GM19023 (cell line): Measurements from ENCODE around the gene IL7R.

Source experiments
- ATAC-seq: cut with Tn5 transposase; IDR thresholded peaks from one replicate; pipeline ENCODE4 v1.9.1; 2021; ENCODE audit warnings: mild to moderate bottlenecking, moderate library complexity; ENCODE audit not compliant: unreplicated experiment

The IL7R gene

GRCh38 chr5:35903631-35904203 is 47.0 kb downstream of the IL7R start:
- ATAC-seq: no peak

- ATAC-seq: peak; percentile 43
Observed at GRCh38 chr5:35904443-35905132, 47.9 kb downstream of the IL7R start.

GRCh38 chr5:35908228-35908627 is 51.5 kb downstream of the IL7R start:
- no peak for ATAC-seq

- ATAC-seq: no peak
Observed at GRCh38 chr5:35908814-35909213, 52.1 kb downstream of the IL7R start.

DNA sequence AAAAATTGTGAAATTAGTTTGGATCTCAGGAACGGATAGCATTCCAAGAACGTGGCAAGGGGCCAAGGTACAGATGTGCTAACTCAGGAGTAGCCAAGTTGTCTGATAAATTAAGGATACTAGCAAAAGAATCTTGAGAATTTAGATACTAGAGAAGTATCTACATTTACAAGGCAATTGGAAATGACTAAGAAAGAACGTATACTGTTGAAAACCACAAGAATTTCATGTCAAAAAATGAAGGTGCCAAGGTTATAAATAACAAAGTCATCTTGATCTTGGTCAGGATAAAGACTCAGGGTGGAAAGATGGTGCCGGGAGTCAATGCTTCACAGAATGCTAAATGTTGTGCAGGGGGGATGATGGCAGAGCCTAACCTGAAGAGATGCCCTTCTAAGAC is 62.5 kb downstream of the IL7R start:
- no peak for ATAC-seq

DNA sequence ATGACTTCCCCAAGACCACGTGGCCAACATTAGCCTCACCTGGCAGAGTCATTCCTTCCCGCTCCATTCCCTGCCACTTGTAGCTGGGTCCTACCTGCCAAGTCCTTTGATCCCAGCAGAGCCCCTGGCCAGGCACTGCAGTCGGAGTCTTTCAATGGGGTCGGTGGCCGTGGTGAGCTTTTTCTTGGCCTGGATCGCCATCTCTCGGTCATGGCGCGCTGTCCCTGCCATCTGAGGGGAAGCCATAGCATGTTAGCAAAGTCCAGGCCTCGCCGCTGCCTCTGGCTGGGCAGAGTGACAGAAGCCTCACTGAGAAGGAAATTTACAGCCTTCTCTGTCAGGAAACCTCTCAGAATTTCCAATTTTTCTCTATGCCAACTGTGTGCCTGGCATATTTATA is 64.2 kb downstream of the IL7R start:
- no peak for ATAC-seq

DNA sequence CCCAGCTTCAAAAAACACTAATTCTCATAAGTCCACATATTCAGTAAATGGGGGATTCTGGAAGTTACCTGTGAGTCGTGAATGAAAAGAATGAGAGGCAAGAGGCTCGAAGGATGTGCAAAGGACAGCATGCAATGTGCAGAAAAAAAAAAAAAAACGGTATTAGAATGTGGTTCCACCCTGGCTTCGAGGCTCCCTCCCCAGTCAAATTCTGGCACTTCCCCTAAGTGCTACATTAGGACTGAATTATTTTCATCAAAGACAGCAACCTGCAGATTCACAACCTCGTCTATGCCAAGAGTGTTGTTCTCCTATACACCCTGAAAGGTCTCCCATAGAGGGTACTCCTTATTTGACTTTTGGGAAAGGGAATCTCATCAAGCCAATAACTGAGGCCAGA is 65.2 kb downstream of the IL7R start:
- ATAC-seq: no peak

DNA sequence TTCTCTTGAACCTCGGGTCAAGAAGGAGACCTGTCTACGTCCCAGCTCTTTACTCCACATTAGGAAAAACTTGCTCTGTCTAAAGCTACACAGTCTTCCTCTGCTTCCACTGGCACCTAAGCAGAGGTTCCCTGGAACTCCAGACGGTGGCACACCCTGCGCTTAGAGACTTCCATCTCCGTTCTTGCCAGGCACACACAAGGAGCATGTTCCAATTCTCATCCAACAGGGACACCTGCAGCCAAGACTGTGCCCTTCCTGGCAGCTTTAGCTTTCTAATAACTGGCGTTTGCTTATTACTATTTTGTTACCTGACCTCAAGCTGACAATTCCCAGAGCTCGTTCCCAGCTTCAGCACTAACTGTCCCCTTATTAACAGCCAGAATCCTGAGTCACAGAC is 65.8 kb downstream of the IL7R start:
- no peak for ATAC-seq

DNA sequence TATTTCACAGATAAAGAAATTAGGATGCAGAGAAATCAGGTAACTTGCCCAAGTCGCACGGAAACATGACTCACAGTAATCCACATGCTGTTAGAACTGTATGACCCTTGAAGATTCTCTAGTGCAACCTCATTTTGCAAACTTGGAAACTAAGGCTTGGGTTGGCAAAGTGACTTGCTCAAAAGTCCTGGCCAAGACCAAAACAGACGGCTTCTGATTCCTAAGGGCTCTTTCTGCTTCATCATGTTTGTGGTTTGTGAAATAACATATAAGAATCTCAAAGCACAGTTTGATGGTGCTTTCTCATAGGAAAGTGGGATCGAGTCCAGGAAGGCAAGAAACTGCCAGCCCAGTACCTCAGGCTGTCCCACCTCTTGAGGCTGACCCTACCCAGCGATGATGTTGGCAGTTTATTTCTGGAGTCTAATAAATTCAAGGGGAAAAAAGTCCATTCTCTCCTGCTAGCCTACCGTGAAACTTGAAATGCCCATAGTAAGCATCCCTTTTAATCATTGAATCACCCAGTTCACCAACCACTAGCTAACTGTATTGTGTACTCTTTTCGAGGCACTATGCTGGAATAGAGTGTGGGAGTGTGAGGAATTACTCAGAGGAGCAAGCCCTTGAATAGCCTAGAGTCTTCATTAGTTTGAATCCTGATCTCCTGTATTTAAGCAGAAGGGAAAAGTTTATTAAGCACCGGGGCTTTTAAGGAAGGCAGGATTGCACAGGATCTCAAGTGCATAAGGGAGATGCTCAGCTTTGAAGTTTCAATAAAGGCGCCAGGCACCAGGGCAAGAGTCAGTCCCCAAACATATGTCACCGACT is 67.6 kb downstream of the IL7R start:
- ATAC-seq: no peak

DNA sequence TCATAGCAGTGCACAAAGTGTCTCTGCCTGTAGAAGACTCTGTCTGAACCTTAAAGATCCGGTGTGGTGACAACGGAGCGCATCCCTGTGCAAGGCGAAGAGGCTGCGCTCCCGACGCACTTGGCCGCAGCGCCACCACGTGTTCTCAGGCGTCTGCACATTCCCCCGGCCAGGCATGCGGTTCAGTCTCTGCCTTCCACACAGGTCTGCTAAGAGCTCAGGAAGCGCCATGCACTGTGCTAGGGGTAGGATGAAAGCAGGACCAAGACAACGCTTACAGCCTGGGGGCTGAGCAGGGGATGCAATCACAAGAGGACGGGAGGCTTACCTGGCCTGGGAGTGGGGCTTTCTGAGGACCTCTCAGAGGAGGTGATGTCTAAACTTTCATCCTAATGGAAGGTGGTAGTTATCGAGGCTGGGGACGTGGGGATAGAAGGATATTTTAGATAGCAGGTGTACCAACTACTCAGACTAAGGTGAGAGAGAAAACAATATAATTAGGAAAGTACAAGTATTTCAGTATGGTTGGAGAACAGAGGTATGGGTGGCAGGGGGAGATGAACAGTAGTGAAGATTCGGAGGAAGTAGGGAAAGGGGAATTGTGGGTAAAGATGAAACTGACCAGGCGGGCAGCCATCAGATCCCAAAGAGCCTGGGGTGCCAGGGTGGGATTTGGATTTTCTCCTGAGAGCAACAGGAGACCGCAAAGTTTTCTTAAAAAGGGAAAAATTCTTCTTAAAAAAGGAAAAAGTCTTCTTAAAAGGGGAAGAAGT is 68.4 kb downstream of the IL7R start:
- ATAC-seq: no peak

- peak; percentile 78 for ATAC-seq
Observed at GRCh38 chr5:35926389-35927051, 69.8 kb downstream of the IL7R start.
